HEK293 (cell line): Measurements from ENCODE around the gene CDCA4.

Experiments used
- CTCF ChIA-PET: fragments of 350-600 bp; formaldehyde crosslinking; extraction: SDS; loops from one replicate; lab custom pipeline; 2021; ENCODE audit warnings: antibody characterized with exemption; lab: Yijun Ruan, JAX
- POLR2A ChIA-PET: fragments of 300-600 bp; formaldehyde crosslinking; extraction: SDS; loops from one replicate; lab custom pipeline; 2020; ENCODE audit warnings: antibody characterized with exemption, inconsistent platforms; lab: Yijun Ruan, JAX
- H3K27ac ChIP-seq: fragments of 200-500 bp; sonication (Bioruptor generic); 2 replicates; pipeline ENCODE4 v1.5.1; 2014; ENCODE audit warnings: low read depth, low read length, control low read depth, inconsistent platforms; ENCODE audit errors: extremely low read depth
- H3K36me3 ChIP-seq, 2 experiments: fragments of 200-500 bp in 1 of 2; sonication (Bioruptor generic) in 1 of 2; 1 replicate in 1 of 2; 2 replicates in 1 of 2; pipeline ENCODE4 v1.5.1; 2014 to 2017; ENCODE audit warnings: inconsistent platforms in 2 of 2, low read length in 2 of 2; ENCODE audit not compliant: control insufficient read depth in 2 of 2, insufficient read depth in 1 of 2
- H3K4me1 ChIP-seq: fragments of 200-500 bp; sonication (Bioruptor generic); 2 replicates; pipeline ENCODE4 v1.5.1; 2014; ENCODE audit warnings: mild to moderate bottlenecking, low read length, inconsistent platforms; ENCODE audit not compliant: control insufficient read depth, insufficient read depth
- H3K4me3 ChIP-seq: 2 replicates; pipeline ENCODE4 v1.5.1; 2011; ENCODE audit warnings: low read depth, mild to moderate bottlenecking, control low read depth, low read length, moderate library complexity
- H3K9me3 ChIP-seq: fragments of 200-500 bp; sonication (Bioruptor generic); 2 replicates; pipeline ENCODE4 v1.5.1; 2014; ENCODE audit warnings: low read depth, low read length, inconsistent platforms; ENCODE audit not compliant: control insufficient read depth, insufficient read depth
- EGR2 ChIP-seq: fragments of 450-650 bp; formaldehyde crosslinking; IDR thresholded peaks from 2 replicates; pipeline ENCODE4 v1.5.1; 2016; ENCODE audit warnings: low read depth, missing biosample characterization, missing genetic modification characterization
- GLIS1 ChIP-seq: fragments of 450-650 bp; formaldehyde crosslinking; IDR thresholded peaks from 2 replicates; pipeline ENCODE4 v1.5.1; 2016; ENCODE audit warnings: missing biosample characterization, missing genetic modification characterization
- GLIS2 ChIP-seq: fragments of 450-650 bp; formaldehyde crosslinking; IDR thresholded peaks from 2 replicates; pipeline ENCODE4 v1.5.1; 2016; ENCODE audit warnings: missing biosample characterization, missing genetic modification characterization
- HOXC10 ChIP-seq: sonication (generic); formaldehyde crosslinking; IDR thresholded peaks from 2 replicates; pipeline ENCODE4 v1.8.1; 2023; ENCODE audit warnings: mild to moderate bottlenecking, missing genetic modification reagents
- IKZF3 ChIP-seq: fragments of 450-650 bp; IDR thresholded peaks from 2 replicates; pipeline ENCODE4 v1.5.0; 2018; ENCODE audit warnings: missing biosample characterization, mild to moderate bottlenecking, missing genetic modification characterization, moderate library complexity
- KLF1 ChIP-seq: fragments of 450-650 bp; formaldehyde crosslinking; IDR thresholded peaks from 2 replicates; pipeline ENCODE4 v1.5.1; 2016; ENCODE audit warnings: missing biosample characterization, missing genetic modification characterization
- KLF10 ChIP-seq: fragments of 450-650 bp; IDR thresholded peaks from 2 replicates; pipeline ENCODE4 v1.5.1; 2018; ENCODE audit warnings: missing biosample characterization, mild to moderate bottlenecking, missing genetic modification characterization
- KLF9 ChIP-seq: fragments of 450-650 bp; formaldehyde crosslinking; IDR thresholded peaks from 2 replicates; pipeline ENCODE4 v1.5.1; 2016; ENCODE audit warnings: missing biosample characterization, missing genetic modification characterization, low read depth
- SCRT2 ChIP-seq: fragments of 450-650 bp; formaldehyde crosslinking; IDR thresholded peaks from 2 replicates; pipeline ENCODE4 v1.5.1; 2016; ENCODE audit warnings: missing biosample characterization, missing genetic modification characterization
- SP7 ChIP-seq: fragments of 450-650 bp; formaldehyde crosslinking; IDR thresholded peaks from 2 replicates; pipeline ENCODE4 v1.5.1; 2016; ENCODE audit warnings: missing biosample characterization, missing genetic modification characterization
- WT1 ChIP-seq: fragments of 450-650 bp; formaldehyde crosslinking; IDR thresholded peaks from 2 replicates; pipeline ENCODE4 v1.5.1; 2016; ENCODE audit warnings: missing biosample characterization, missing genetic modification characterization
- YY1 ChIP-seq: fragments of 450-650 bp; formaldehyde crosslinking; IDR thresholded peaks from 2 replicates; pipeline ENCODE4 v1.5.1; 2018; ENCODE audit warnings: missing biosample characterization, missing genetic modification characterization
- ZBTB8A ChIP-seq: fragments of 450-650 bp; formaldehyde crosslinking; IDR thresholded peaks from 2 replicates; pipeline ENCODE4 v1.5.1; 2016; ENCODE audit warnings: missing biosample characterization, missing genetic modification characterization
- ZFP69B ChIP-seq: fragments of 450-650 bp; formaldehyde crosslinking; IDR thresholded peaks from 2 replicates; pipeline ENCODE4 v1.5.1; 2016; ENCODE audit warnings: missing biosample characterization, missing genetic modification characterization
- ZNF132 ChIP-seq: fragments of 450-650 bp; formaldehyde crosslinking; IDR thresholded peaks from 2 replicates; pipeline ENCODE4 v1.5.1; 2017; ENCODE audit warnings: missing biosample characterization, missing genetic modification characterization, borderline replicate concordance
- ZNF214 ChIP-seq: fragments of 450-650 bp; formaldehyde crosslinking; IDR thresholded peaks from 2 replicates; pipeline ENCODE4 v1.5.1; 2017; ENCODE audit warnings: missing biosample characterization, mild to moderate bottlenecking, missing genetic modification characterization, borderline replicate concordance
- ZNF354C ChIP-seq: fragments of 450-650 bp; formaldehyde crosslinking; IDR thresholded peaks from 2 replicates; pipeline ENCODE4 v1.5.1; 2016; ENCODE audit warnings: missing biosample characterization, missing genetic modification characterization, low read depth, borderline replicate concordance
- ZNF391 ChIP-seq: fragments of 450-650 bp; formaldehyde crosslinking; IDR thresholded peaks from 2 replicates; pipeline ENCODE4 v1.5.1; 2016; ENCODE audit warnings: low read depth, missing biosample characterization, missing genetic modification characterization, borderline replicate concordance
- ZNF501 ChIP-seq: fragments of 450-650 bp; formaldehyde crosslinking; IDR thresholded peaks from 2 replicates; pipeline ENCODE4 v1.5.1; 2016; ENCODE audit warnings: missing biosample characterization, missing genetic modification characterization
- ZNF561 ChIP-seq: fragments of 450-650 bp; IDR thresholded peaks from 2 replicates; pipeline ENCODE4 v1.5.1; 2018; ENCODE audit warnings: missing biosample characterization, missing genetic modification characterization, borderline replicate concordance
- ZNF629 ChIP-seq: fragments of 450-650 bp; formaldehyde crosslinking; IDR thresholded peaks from 2 replicates; pipeline ENCODE4 v1.5.1; 2017; ENCODE audit warnings: missing biosample characterization, missing genetic modification characterization
- ZNF654 ChIP-seq: fragments of 450-650 bp; formaldehyde crosslinking; IDR thresholded peaks from 2 replicates; pipeline ENCODE4 v1.5.1; 2016; ENCODE audit warnings: low read depth, missing biosample characterization, missing genetic modification characterization
- ZNF660 ChIP-seq: fragments of 450-650 bp; IDR thresholded peaks from 2 replicates; pipeline ENCODE4 v1.5.1; 2018; ENCODE audit warnings: missing biosample characterization, mild to moderate bottlenecking, missing genetic modification characterization
- ZNF677 ChIP-seq: fragments of 450-650 bp; IDR thresholded peaks from 2 replicates; pipeline ENCODE4 v1.5.0; 2018; ENCODE audit warnings: missing biosample characterization, mild to moderate bottlenecking, missing genetic modification characterization, moderate library complexity
- TF ChIP-seq, protein P1 (sequence below): fragments of 450-650 bp; formaldehyde crosslinking; IDR thresholded peaks from 2 replicates; pipeline ENCODE4 v1.5.1; 2016; ENCODE audit warnings: missing biosample characterization, missing genetic modification characterization
- TF ChIP-seq, protein P2 (sequence below): fragments of 450-650 bp; formaldehyde crosslinking; optimal IDR thresholded peaks from 2 replicates; pipeline ENCODE3; 2016; ENCODE audit warnings: missing biosample characterization, mild to moderate bottlenecking, missing genetic modification characterization
- TF ChIP-seq, protein P3 (sequence below): fragments of 450-650 bp; formaldehyde crosslinking; IDR thresholded peaks from 2 replicates; pipeline ENCODE4 v1.5.1; 2016; ENCODE audit warnings: missing biosample characterization, missing genetic modification characterization
- TF ChIP-seq, protein P4 (sequence below): fragments of 450-650 bp; formaldehyde crosslinking; IDR thresholded peaks from 2 replicates; pipeline ENCODE4 v1.5.1; 2016; ENCODE audit warnings: missing biosample characterization, missing genetic modification characterization
- TF ChIP-seq, protein P5 (sequence below): sonication (generic); formaldehyde crosslinking; IDR thresholded peaks from 2 replicates; pipeline ENCODE4 v1.8.1; 2022; ENCODE audit warnings: mild to moderate bottlenecking, moderate library complexity, missing genetic modification reagents

Gene CDCA4

DNA sequence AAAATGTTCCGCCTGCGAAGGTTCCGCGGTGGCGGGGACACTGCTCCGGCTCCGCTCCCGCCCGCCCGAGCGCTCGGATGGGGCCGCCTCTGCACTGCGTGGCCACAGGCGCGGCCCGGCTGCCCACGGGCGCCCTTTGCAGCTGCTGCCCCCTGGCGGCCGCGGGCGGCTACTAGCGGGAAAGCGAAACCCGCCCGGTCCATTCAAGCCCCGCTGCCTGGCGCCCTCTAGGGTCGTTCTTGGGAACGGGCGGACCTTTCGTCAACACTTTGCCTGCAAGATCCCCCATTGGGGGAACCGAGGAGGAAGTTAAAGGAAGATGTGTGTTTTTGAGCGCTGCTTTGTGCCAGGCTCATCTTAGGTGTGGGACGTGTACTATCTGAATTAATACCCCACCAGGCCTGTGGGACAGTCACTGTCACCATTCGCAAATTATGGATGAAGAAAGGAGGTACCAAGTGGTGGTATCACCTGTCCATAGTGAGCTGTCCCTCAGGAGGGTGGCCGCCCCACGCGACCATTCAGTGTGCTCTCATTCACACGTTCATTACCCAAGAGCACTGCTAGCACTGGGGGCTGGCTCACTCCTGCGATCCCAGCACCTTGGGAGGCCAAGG is 24.9 kb upstream of the CDCA4 start:
- Histone ChIP-seq H3K36me3 (no peaks in the 10 kb centered on the region), H3K27ac (no peak overlapping the region), H3K4me3 (no peak overlapping the region; the same call in 1 of the 2 replicates), H3K4me1 (peaks cover 2% of the 10 kb centered on the region; the same call in 1 of the 2 replicates), H3K9me3 (no peaks in the 10 kb centered on the region)
- ChIA-PET POLR2A (interaction anchor here (0.6 to 2.0 kb wide), 3 partner anchors 21 to 26 kb away, joined by 3 to 7 read pairs (median 4); partner anchors contain the start of gene CDCA4), CTCF (interaction anchor here (0.6 to 8.3 kb wide), 37 partner anchors 11 to 1517 kb away, joined by 3 to 109 read pairs (median 4); partner anchors contain the start of genes AHNAK2, CDCA4, CLBA1 and PLD4)
- TF ChIP-seq ZBTB8A (peak; percentile 82), ZNF561 (tag by site-specific recombination) (peak; percentile 87; the same call in 1 of the 2 replicates), ZNF677 (tag by site-specific recombination) (0 out of 2 replicates have a peak, but pooled peaks have one; percentile 33), SCRT2 (tag by site-specific recombination) (no peak), EGR2 (tag by site-specific recombination) (peak; percentile 61), KLF9 (no peak), KLF1 (tag by site-specific recombination) (peak; percentile 38; the same call in 1 of the 2 replicates), KLF10 (peak; percentile 78), ZNF654 (tag by site-specific recombination) (peak; percentile 92), ZNF132 (tag by site-specific recombination) (no peak), YY1 (tag by site-specific recombination) (peak; percentile 43; the same call in 1 of the 2 replicates), ZFP69B (peak; percentile 75; the same call in 1 of the 2 replicates), GLIS1 (tag by site-specific recombination) (peak; percentile 44; the same call in 1 of the 2 replicates), SP7 (tag by site-specific recombination) (peak; percentile 74), ZNF354C (tag by site-specific recombination) (no peak), ZNF501 (peak; percentile 36; the same call in 1 of the 2 replicates), ZNF629 (tag by site-specific recombination) (0 out of 2 replicates have a peak, but pooled peaks have one; percentile 36), HOXC10 (CRISPR knock-in tag) (no peak), GLIS2 (tag by site-specific recombination) (peak; percentile 33), ZNF391 (tag by site-specific recombination) (peak; percentile 79; the same call in 1 of the 2 replicates), IKZF3 (tag by site-specific recombination) (peak; percentile 65), ZNF214 (no peak), WT1 (tag by site-specific recombination) (peak; percentile 23; the same call in 1 of the 2 replicates), ZNF660 (tag by site-specific recombination) (peak; percentile 97)
- TF ChIP-seq, protein P1, sequence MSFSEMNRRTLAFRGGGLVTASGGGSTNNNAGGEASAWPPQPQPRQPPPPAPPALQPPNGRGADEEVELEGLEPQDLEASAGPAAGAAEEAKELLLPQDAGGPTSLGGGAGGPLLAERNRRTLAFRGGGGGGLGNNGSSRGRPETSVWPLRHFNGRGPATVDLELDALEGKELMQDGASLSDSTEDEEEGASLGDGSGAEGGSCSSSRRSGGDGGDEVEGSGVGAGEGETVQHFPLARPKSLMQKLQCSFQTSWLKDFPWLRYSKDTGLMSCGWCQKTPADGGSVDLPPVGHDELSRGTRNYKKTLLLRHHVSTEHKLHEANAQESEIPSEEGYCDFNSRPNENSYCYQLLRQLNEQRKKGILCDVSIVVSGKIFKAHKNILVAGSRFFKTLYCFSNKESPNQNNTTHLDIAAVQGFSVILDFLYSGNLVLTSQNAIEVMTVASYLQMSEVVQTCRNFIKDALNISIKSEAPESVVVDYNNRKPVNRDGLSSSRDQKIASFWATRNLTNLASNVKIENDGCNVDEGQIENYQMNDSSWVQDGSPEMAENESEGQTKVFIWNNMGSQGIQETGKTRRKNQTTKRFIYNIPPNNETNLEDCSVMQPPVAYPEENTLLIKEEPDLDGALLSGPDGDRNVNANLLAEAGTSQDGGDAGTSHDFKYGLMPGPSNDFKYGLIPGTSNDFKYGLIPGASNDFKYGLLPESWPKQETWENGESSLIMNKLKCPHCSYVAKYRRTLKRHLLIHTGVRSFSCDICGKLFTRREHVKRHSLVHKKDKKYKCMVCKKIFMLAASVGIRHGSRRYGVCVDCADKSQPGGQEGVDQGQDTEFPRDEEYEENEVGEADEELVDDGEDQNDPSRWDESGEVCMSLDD (tag by site-specific recombination) = peak; percentile 36; the same call in 1 of the 2 replicates
- TF ChIP-seq, protein P2, sequence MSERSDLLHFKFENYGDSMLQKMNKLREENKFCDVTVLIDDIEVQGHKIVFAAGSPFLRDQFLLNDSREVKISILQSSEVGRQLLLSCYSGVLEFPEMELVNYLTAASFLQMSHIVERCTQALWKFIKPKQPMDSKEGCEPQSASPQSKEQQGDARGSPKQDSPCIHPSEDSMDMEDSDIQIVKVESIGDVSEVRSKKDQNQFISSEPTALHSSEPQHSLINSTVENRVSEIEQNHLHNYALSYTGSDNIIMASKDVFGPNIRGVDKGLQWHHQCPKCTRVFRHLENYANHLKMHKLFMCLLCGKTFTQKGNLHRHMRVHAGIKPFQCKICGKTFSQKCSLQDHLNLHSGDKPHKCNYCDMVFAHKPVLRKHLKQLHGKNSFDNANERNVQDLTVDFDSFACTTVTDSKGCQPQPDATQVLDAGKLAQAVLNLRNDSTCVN (tag by site-specific recombination) = peak; percentile 69
- TF ChIP-seq, protein P3, sequence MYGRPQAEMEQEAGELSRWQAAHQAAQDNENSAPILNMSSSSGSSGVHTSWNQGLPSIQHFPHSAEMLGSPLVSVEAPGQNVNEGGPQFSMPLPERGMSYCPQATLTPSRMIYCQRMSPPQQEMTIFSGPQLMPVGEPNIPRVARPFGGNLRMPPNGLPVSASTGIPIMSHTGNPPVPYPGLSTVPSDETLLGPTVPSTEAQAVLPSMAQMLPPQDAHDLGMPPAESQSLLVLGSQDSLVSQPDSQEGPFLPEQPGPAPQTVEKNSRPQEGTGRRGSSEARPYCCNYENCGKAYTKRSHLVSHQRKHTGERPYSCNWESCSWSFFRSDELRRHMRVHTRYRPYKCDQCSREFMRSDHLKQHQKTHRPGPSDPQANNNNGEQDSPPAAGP (tag by site-specific recombination) = peak; percentile 86
- TF ChIP-seq, protein P4, sequence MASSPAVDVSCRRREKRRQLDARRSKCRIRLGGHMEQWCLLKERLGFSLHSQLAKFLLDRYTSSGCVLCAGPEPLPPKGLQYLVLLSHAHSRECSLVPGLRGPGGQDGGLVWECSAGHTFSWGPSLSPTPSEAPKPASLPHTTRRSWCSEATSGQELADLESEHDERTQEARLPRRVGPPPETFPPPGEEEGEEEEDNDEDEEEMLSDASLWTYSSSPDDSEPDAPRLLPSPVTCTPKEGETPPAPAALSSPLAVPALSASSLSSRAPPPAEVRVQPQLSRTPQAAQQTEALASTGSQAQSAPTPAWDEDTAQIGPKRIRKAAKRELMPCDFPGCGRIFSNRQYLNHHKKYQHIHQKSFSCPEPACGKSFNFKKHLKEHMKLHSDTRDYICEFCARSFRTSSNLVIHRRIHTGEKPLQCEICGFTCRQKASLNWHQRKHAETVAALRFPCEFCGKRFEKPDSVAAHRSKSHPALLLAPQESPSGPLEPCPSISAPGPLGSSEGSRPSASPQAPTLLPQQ (tag by site-specific recombination) = peak; percentile 65
- TF ChIP-seq, protein P5, sequence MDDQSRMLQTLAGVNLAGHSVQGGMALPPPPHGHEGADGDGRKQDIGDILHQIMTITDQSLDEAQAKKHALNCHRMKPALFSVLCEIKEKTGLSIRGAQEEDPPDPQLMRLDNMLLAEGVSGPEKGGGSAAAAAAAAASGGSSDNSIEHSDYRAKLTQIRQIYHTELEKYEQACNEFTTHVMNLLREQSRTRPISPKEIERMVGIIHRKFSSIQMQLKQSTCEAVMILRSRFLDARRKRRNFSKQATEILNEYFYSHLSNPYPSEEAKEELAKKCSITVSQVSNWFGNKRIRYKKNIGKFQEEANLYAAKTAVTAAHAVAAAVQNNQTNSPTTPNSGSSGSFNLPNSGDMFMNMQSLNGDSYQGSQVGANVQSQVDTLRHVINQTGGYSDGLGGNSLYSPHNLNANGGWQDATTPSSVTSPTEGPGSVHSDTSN (CRISPR knock-in tag) = peak; percentile 54; the same call in 1 of the 2 replicates
